WTC11 (cell line): ENCODE data around the gene MAPKAPK3. TPM values are rescaled to one million over a fixed set of nuclear protein-coding genes. Genes with fewer than 3 reads are reported as not detected.

Experiments
- ATAC-seq: fragments of 200-7000 bp; cut with Tn5 transposase; 2 replicates; pipeline ENCODE4 v1.10.0; 2021; ENCODE audit warnings: mild to moderate bottlenecking, moderate library complexity
- CTCF ChIA-PET: fragments of 300-600 bp; sonication (Branson Sonifier 250); formaldehyde crosslinking; loops from one replicate; lab custom pipeline; 2021; ENCODE audit warnings: antibody characterized with exemption; lab: Charles Lee
- POLR2A ChIA-PET: fragments of 350-600 bp; sonication (Branson Sonifier 250); formaldehyde crosslinking; loops from one replicate; lab custom pipeline; 2021; ENCODE audit warnings: antibody characterized with exemption; lab: Charles Lee
- DNase-seq: peaks from one replicate; pipeline ENCODE4 v3.0.0; 2021; ENCODE audit warnings: low spot score
- H3K27ac Mint-ChIP-seq: 2 replicates; pipeline ENCODE4 v1.8.0; 2021; ENCODE audit warnings: mixed read lengths
- H3K27me3 Mint-ChIP-seq: 2 replicates; pipeline ENCODE4 v1.8.0; 2021; ENCODE audit warnings: low read depth, mild to moderate bottlenecking, moderate library complexity, mixed read lengths
- H3K36me3 Mint-ChIP-seq: 2 replicates; pipeline ENCODE4 v1.8.0; 2021; ENCODE audit warnings: mixed read lengths
- H3K4me1 Mint-ChIP-seq: 2 replicates; pipeline ENCODE4 v1.8.0; 2022; ENCODE audit warnings: mixed read lengths
- H3K4me3 Mint-ChIP-seq: 2 replicates; pipeline ENCODE4 v1.8.0; 2021; ENCODE audit warnings: mild to moderate bottlenecking, moderate library complexity, mixed read lengths
- H3K9me3 Mint-ChIP-seq: 2 replicates; pipeline ENCODE4 v1.8.0; 2021; ENCODE audit warnings: mixed read lengths
- CREM ChIP-seq: sonication (generic); formaldehyde crosslinking; IDR thresholded peaks from 2 replicates; pipeline ENCODE4 v1.8.1; 2022; ENCODE audit warnings: mild to moderate bottlenecking, missing genetic modification reagents, moderate library complexity
- EMX1 ChIP-seq: fragments of 250-450 bp; sonication (Bioruptor Pico); IDR thresholded peaks from 2 replicates; pipeline ENCODE4 v1.8.0; 2021; ENCODE audit warnings: mild to moderate bottlenecking
- ESRRA ChIP-seq: sonication (generic); formaldehyde crosslinking; IDR thresholded peaks from 2 replicates; pipeline ENCODE4 v1.8.1; 2022; ENCODE audit warnings: mild to moderate bottlenecking, missing genetic modification reagents, borderline replicate concordance
- GRHL2 ChIP-seq: fragments of 250-450 bp; sonication (Bioruptor Pico); IDR thresholded peaks from 2 replicates; pipeline ENCODE4 v1.8.0; 2022; ENCODE audit warnings: mild to moderate bottlenecking, moderate library complexity; ENCODE audit not compliant: insufficient replicate concordance, severe bottlenecking
- IRF2 ChIP-seq: sonication (generic); formaldehyde crosslinking; IDR thresholded peaks from 2 replicates; pipeline ENCODE4 v1.8.0; 2022; ENCODE audit warnings: low read depth, missing genetic modification reagents, borderline replicate concordance
- KAT7 ChIP-seq: sonication (generic); formaldehyde crosslinking; IDR thresholded peaks from 2 replicates; pipeline ENCODE4 v1.8.1; 2023; ENCODE audit warnings: missing genetic modification reagents, mild to moderate bottlenecking, borderline replicate concordance
- NR1H2 ChIP-seq: sonication (generic); formaldehyde crosslinking; IDR thresholded peaks from 2 replicates; pipeline ENCODE4 v1.9.0; 2021; ENCODE audit warnings: mild to moderate bottlenecking, moderate library complexity, missing genetic modification reagents
- RELA ChIP-seq: sonication (generic); formaldehyde crosslinking; IDR thresholded peaks from 2 replicates; pipeline ENCODE4 v1.8.1; 2022; ENCODE audit warnings: missing genetic modification reagents, mild to moderate bottlenecking, borderline replicate concordance
- RORB ChIP-seq: fragments of 250-450 bp; sonication (Bioruptor Pico); IDR thresholded peaks from 2 replicates; pipeline ENCODE4 v1.9.0; 2021; ENCODE audit warnings: mild to moderate bottlenecking
- TP53 ChIP-seq: sonication (generic); formaldehyde crosslinking; IDR thresholded peaks from 2 replicates; pipeline ENCODE4 v1.8.1; 2023; ENCODE audit warnings: mild to moderate bottlenecking, missing genetic modification reagents
- ZNF232 ChIP-seq: sonication (generic); formaldehyde crosslinking; IDR thresholded peaks from 2 replicates; pipeline ENCODE4 v1.8.0; 2022; ENCODE audit warnings: mild to moderate bottlenecking, missing genetic modification reagents
- total RNA-seq: library from RNA; stranded (reverse); gene quantifications from 3 replicates; pipeline ENCODE4 v1.2.3, GENCODE V29; 2021
- TF ChIP-seq, protein P1 (sequence below): fragments of 250-450 bp; sonication (Bioruptor Pico); conservative IDR thresholded peaks from 2 replicates; pipeline ENCODE4 v1.9.0; 2021; ENCODE audit warnings: mild to moderate bottlenecking
- TF ChIP-seq, protein P2 (sequence below): sonication (generic); formaldehyde crosslinking; IDR thresholded peaks from 2 replicates; pipeline ENCODE4 v1.8.0; 2023; ENCODE audit warnings: missing genetic modification reagents, mild to moderate bottlenecking, borderline replicate concordance
- TF ChIP-seq, protein P3 (sequence below): sonication (generic); formaldehyde crosslinking; conservative IDR thresholded peaks from 2 replicates; pipeline ENCODE4 v1.8.1; 2023; ENCODE audit warnings: mild to moderate bottlenecking, low read depth, missing genetic modification reagents, moderate library complexity
- TF ChIP-seq, protein P4 (sequence below): sonication (generic); formaldehyde crosslinking; IDR thresholded peaks from 2 replicates; pipeline ENCODE4 v1.8.0; 2022; ENCODE audit warnings: mild to moderate bottlenecking, missing genetic modification reagents
- TF ChIP-seq, protein P5 (sequence below): sonication (generic); formaldehyde crosslinking; IDR thresholded peaks from 2 replicates; pipeline ENCODE4 v1.8.1; 2022; ENCODE audit warnings: mild to moderate bottlenecking, moderate library complexity, missing genetic modification reagents
- TF ChIP-seq, protein P6 (sequence below): fragments of 200-600 bp; IDR thresholded peaks from 2 replicates; pipeline ENCODE4 v1.8.0; 2022; ENCODE audit warnings: antibody characterized with exemption
- TF ChIP-seq, protein P7 (sequence below): fragments of 250-450 bp; sonication (Bioruptor Pico); IDR thresholded peaks from 2 replicates; pipeline ENCODE4 v1.9.0; 2021; ENCODE audit warnings: moderate library complexity, mild to moderate bottlenecking, inconsistent platforms, borderline replicate concordance

Gene MAPKAPK3
- total RNA-seq, 1 experiment from 2014 or later, result 60.2 TPM

DNA sequence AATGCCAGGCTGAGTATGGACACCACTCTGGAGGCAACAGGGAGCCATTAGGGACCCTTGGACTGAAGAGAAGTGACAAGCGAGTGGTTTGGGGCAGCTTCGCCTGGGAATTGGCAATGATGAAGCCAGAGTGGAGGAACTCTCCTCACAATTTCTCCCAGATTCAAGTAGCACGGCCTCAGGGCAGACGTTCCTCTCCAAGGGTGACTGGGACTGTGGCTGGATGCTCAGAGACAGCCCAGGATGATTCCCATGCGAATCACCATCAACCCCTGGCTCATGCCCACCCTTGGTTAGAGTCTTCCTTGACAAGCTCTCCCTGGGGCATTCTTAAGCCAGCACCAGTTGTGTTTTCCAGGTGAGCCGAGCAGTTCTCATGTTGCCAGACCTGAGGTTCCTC is 41.5 kb downstream of the MAPKAPK3 start:
- Mint-ChIP-seq H3K36me3 (no peaks in the 10 kb centered on the region), H3K27me3 (peaks cover 3% of the 10 kb centered on the region; the same call in 1 of the 2 replicates), H3K4me3 (no peak overlapping the region), H3K4me1 (no peaks in the 10 kb centered on the region), H3K9me3 (no peaks in the 10 kb centered on the region), H3K27ac (no peak overlapping the region)
- no peak for DNase-seq
- ATAC-seq, result no peak
- TF ChIP-seq, protein P1, sequence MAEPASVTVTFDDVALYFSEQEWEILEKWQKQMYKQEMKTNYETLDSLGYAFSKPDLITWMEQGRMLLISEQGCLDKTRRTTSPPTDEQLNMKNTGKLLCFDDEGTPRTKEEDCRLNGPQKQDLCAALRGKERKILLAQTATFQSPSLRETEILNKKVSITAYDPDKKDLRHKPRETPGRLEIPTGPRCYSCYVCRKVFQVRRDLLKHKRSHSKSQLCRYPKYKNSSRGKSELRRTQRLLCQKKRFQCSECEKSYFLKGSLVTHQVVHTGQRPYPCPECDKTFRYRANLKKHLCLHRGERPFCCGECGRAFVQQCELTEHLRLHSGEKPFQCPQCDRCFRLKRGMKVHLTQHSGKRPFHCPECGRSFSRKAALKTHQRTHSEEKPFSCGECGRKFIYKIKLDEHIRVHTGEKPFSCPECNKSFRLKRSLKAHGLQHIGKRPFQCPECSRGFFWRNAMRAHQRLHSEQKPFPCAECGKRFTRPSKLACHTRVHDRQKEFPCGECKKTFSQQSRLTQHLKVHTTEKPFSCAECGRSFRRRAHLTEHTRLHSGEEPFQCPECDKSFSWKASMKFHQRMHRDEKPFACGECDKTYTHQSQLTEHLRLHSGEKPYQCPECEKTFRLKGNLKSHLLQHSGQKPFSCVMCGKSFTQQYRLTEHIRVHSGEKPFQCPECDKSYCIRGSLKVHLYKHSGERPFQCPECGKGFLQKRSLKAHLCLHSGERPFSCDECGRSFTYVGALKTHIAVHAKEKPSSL, result no peak
- TF ChIP-seq, protein P2, sequence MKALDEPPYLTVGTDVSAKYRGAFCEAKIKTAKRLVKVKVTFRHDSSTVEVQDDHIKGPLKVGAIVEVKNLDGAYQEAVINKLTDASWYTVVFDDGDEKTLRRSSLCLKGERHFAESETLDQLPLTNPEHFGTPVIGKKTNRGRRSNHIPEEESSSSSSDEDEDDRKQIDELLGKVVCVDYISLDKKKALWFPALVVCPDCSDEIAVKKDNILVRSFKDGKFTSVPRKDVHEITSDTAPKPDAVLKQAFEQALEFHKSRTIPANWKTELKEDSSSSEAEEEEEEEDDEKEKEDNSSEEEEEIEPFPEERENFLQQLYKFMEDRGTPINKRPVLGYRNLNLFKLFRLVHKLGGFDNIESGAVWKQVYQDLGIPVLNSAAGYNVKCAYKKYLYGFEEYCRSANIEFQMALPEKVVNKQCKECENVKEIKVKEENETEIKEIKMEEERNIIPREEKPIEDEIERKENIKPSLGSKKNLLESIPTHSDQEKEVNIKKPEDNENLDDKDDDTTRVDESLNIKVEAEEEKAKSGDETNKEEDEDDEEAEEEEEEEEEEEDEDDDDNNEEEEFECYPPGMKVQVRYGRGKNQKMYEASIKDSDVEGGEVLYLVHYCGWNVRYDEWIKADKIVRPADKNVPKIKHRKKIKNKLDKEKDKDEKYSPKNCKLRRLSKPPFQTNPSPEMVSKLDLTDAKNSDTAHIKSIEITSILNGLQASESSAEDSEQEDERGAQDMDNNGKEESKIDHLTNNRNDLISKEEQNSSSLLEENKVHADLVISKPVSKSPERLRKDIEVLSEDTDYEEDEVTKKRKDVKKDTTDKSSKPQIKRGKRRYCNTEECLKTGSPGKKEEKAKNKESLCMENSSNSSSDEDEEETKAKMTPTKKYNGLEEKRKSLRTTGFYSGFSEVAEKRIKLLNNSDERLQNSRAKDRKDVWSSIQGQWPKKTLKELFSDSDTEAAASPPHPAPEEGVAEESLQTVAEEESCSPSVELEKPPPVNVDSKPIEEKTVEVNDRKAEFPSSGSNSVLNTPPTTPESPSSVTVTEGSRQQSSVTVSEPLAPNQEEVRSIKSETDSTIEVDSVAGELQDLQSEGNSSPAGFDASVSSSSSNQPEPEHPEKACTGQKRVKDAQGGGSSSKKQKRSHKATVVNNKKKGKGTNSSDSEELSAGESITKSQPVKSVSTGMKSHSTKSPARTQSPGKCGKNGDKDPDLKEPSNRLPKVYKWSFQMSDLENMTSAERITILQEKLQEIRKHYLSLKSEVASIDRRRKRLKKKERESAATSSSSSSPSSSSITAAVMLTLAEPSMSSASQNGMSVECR (CRISPR knock-in tag), result no peak
- no peak for TF ChIP-seq TP53 (CRISPR knock-in tag)
- TF ChIP-seq RORB, result no peak
- TF ChIP-seq ESRRA, result no peak
- POLR2A ChIA-PET, result no interaction called here
- CTCF ChIA-PET, result interaction anchor here (3.1 kb wide), 1 partner anchor 42 kb away, joined by 11 read pairs; the partner anchor contains the start of gene MAPKAPK3

DNA sequence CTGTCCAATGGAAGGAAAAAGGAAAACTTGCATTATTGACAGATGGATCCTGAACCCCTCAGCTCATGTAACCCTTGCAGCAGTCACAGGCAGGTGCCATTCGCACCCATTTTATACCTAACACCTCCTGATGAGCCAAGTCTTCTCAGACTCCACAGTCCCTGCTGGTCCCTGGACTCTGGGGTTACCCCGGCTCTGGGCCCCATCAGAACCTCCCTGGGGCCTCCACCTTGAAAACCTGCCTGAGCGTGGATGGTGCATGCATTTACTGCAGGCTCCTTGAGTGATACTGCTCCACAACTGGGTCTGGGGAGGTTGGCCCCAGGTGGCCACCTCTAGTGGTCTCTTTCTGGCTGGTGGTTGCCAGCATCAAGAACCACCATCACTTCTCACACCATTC is 41.9 kb downstream of the MAPKAPK3 start:
- no peaks in the 10 kb centered on the region for H3K4me1 Mint-ChIP-seq
- no peak for DNase-seq
- H3K27me3 Mint-ChIP-seq, result peaks cover 3% of the 10 kb centered on the region; the same call in 1 of the 2 replicates
- ChIA-PET CTCF (interaction anchor here (3.1 kb wide), 1 partner anchor 42 kb away, joined by 11 read pairs; the partner anchor contains the start of gene MAPKAPK3), POLR2A (no interaction called here)
- no peaks in the 10 kb centered on the region for H3K36me3 Mint-ChIP-seq
- H3K4me3 Mint-ChIP-seq, result no peak overlapping the region
- H3K27ac Mint-ChIP-seq, result no peak overlapping the region
- no peaks in the 10 kb centered on the region for H3K9me3 Mint-ChIP-seq
- no peak for ATAC-seq
- TF ChIP-seq KAT7, result no peak
- no peak for TF ChIP-seq EMX1 (CRISPR knock-in tag)
- no peak for TF ChIP-seq NR1H2 (CRISPR knock-in tag)
- TF ChIP-seq, protein P1, result no peak
- no peak for TF ChIP-seq ZNF232 (CRISPR knock-in tag)
- no peak for TF ChIP-seq IRF2 (CRISPR knock-in tag)
- TF ChIP-seq CREM (CRISPR knock-in tag), result no peak
- TF ChIP-seq, protein P3, sequence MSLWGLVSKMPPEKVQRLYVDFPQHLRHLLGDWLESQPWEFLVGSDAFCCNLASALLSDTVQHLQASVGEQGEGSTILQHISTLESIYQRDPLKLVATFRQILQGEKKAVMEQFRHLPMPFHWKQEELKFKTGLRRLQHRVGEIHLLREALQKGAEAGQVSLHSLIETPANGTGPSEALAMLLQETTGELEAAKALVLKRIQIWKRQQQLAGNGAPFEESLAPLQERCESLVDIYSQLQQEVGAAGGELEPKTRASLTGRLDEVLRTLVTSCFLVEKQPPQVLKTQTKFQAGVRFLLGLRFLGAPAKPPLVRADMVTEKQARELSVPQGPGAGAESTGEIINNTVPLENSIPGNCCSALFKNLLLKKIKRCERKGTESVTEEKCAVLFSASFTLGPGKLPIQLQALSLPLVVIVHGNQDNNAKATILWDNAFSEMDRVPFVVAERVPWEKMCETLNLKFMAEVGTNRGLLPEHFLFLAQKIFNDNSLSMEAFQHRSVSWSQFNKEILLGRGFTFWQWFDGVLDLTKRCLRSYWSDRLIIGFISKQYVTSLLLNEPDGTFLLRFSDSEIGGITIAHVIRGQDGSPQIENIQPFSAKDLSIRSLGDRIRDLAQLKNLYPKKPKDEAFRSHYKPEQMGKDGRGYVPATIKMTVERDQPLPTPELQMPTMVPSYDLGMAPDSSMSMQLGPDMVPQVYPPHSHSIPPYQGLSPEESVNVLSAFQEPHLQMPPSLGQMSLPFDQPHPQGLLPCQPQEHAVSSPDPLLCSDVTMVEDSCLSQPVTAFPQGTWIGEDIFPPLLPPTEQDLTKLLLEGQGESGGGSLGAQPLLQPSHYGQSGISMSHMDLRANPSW (CRISPR knock-in tag), result no peak
- TF ChIP-seq, protein P4, sequence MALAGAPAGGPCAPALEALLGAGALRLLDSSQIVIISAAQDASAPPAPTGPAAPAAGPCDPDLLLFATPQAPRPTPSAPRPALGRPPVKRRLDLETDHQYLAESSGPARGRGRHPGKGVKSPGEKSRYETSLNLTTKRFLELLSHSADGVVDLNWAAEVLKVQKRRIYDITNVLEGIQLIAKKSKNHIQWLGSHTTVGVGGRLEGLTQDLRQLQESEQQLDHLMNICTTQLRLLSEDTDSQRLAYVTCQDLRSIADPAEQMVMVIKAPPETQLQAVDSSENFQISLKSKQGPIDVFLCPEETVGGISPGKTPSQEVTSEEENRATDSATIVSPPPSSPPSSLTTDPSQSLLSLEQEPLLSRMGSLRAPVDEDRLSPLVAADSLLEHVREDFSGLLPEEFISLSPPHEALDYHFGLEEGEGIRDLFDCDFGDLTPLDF (CRISPR knock-in tag), result no peak
- no peak for TF ChIP-seq GRHL2 (CRISPR knock-in tag)
- TF ChIP-seq, protein P5, sequence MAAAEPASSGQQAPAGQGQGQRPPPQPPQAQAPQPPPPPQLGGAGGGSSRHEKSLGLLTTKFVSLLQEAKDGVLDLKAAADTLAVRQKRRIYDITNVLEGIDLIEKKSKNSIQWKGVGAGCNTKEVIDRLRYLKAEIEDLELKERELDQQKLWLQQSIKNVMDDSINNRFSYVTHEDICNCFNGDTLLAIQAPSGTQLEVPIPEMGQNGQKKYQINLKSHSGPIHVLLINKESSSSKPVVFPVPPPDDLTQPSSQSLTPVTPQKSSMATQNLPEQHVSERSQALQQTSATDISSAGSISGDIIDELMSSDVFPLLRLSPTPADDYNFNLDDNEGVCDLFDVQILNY, result no peak
- no peak for TF ChIP-seq RELA (CRISPR knock-in tag)
- TF ChIP-seq, protein P6, sequence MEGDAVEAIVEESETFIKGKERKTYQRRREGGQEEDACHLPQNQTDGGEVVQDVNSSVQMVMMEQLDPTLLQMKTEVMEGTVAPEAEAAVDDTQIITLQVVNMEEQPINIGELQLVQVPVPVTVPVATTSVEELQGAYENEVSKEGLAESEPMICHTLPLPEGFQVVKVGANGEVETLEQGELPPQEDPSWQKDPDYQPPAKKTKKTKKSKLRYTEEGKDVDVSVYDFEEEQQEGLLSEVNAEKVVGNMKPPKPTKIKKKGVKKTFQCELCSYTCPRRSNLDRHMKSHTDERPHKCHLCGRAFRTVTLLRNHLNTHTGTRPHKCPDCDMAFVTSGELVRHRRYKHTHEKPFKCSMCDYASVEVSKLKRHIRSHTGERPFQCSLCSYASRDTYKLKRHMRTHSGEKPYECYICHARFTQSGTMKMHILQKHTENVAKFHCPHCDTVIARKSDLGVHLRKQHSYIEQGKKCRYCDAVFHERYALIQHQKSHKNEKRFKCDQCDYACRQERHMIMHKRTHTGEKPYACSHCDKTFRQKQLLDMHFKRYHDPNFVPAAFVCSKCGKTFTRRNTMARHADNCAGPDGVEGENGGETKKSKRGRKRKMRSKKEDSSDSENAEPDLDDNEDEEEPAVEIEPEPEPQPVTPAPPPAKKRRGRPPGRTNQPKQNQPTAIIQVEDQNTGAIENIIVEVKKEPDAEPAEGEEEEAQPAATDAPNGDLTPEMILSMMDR, result no peak
- TF ChIP-seq, protein P7, sequence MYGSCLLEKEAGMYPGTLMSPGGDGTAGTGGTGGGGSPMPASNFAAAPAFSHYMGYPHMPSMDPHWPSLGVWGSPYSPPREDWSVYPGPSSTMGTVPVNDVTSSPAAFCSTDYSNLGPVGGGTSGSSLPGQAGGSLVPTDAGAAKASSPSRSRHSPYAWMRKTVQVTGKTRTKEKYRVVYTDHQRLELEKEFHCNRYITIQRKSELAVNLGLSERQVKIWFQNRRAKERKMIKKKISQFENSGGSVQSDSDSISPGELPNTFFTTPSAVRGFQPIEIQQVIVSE (CRISPR knock-in tag), result no peak
